ENCODE measurements around the gene CALML3.

DNA sequence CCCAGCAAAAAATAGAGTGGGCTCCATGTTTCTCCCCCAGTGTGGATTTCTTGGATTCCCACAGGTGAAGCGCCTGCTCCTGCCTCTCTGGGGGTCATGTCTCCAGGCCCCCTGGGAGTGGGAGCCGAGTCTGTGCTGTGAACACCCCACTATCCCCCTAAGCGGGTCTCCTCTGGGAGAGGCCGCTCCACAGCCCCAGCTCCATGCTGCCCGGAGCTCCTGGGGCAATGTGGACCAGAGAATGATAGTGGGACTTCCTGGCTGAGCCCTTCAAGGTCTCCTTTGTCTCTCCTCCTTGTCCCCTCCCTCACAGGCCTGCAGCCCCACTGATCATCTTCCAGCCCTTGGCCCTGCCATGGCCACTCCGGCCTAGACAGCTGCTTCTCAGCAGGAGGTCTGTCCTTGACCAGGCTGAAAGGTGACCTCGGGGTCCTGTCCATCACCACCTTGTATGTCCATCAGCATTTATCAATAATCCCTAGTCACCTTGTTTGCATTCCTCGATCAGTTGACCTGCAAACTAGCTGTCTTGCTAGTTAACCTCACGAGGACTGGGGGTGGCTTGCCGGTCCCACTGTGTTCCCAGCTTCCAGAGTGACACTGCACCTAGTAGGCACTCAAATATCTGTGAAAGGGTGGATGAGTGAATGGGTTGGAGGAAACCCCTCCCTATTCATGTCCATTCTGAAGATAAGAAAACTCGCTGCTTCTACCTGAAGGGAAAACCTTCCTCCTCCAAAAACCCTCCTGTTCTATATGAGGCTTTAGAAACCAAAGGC lies 776 bp upstream of the CALML3 start:
- TF ChIP-seq CTCF (IDR thresholded peaks at IDR 0.05; ENCODE audit: extremely low read depth in 1 of 2, insufficient read depth in 1 of 2, low read depth in 1 of 2, low read length in 2 of 2) (no peak), POLR2AphosphoS5 (IDR thresholded peaks at IDR 0.05; ENCODE audit: insufficient read depth, low read depth, low read length) (no peak), EZH2 (IDR thresholded peaks at IDR 0.05; ENCODE audit: borderline replicate concordance, low read depth, low read length, severe bottlenecking) (no peak), POLR2A (IDR thresholded peaks at IDR 0.05; ENCODE audit: low read depth, low read length) (no peak)
